BLaER1 treated with 17β-estradiol and CSF1 and Interleukin-3, amounts not matched to agents 10 nM and 100 nM (cell line): ENCODE results near the gene RGS6.

Experiments
- H3K27ac ChIP-seq, 11 experiments: shearing (Covaris generic); formaldehyde crosslinking; 2 replicates each; pipeline ENCODE4 v1.8.1; 2022
- H3K27me3 ChIP-seq, 11 experiments: shearing (Covaris generic); formaldehyde crosslinking; 2 replicates each; pipeline ENCODE4 v1.8.1; 2022
- H3K36me3 ChIP-seq, 11 experiments: shearing (Covaris generic); formaldehyde crosslinking; 2 replicates each; pipeline ENCODE4 v1.8.1; 2022
- H3K4me1 ChIP-seq, 10 experiments: shearing (Covaris generic); formaldehyde crosslinking; 2 replicates each; pipeline ENCODE4 v1.8.1; 2022
- H3K4me2 ChIP-seq, 11 experiments: shearing (Covaris generic); formaldehyde crosslinking; 2 replicates each; pipeline ENCODE4 v1.8.1; 2022
- H3K4me3 ChIP-seq, 10 experiments: shearing (Covaris generic); formaldehyde crosslinking; 2 replicates each; pipeline ENCODE4 v1.8.1; 2022
- H3K9ac ChIP-seq, 11 experiments: shearing (Covaris generic); formaldehyde crosslinking; 2 replicates each; pipeline ENCODE4 v1.8.1; 2022
- H3K9me3 ChIP-seq, 11 experiments: shearing (Covaris generic); formaldehyde crosslinking; replicated peaks in 1 of 11; 2 replicates each; pipeline ENCODE4 v1.8.1; 2022
- H4K20me1 ChIP-seq, 11 experiments: shearing (Covaris generic); formaldehyde crosslinking; 2 replicates each; pipeline ENCODE4 v1.8.1; 2022
- Cebpa-rat ChIP-seq, 11 experiments: shearing (Covaris generic); IDR thresholded peaks; 2 replicates each; pipeline ENCODE4 v1.8.1; 2022

RGS6 gene

GRCh38 chr14:72075649-72076334 lies 143.6 kb downstream of the RGS6 start:
- Histone ChIP-seq H3K4me3 (no peak overlapping the region), H3K4me2 (no peak overlapping the region), H3K9me3 (no peaks in the 10 kb centered on the region; a peak in 1 of 22 replicates), H3K27ac (no peak overlapping the region), H3K9ac (no peak overlapping the region), H3K4me1 (no peaks in the 10 kb centered on the region), H4K20me1 (no peaks in the 10 kb centered on the region; a peak in 1 of 22 replicates), H3K27me3 (no peaks in the 10 kb centered on the region), H3K36me3 (no peaks in the 10 kb centered on the region)
- no peak for TF ChIP-seq Cebpa-rat (IDR thresholded peaks at IDR 0.05)

GRCh38 chr14:72081137-72081536 lies 148.9 kb downstream of the RGS6 start:
- Histone ChIP-seq H4K20me1 (no peaks in the 10 kb centered on the region), H3K27me3 (no peaks in the 10 kb centered on the region), H3K4me3 (no peak overlapping the region), H3K4me2 (no peak overlapping the region), H3K27ac (no peak overlapping the region), H3K9me3 (no peaks in the 10 kb centered on the region; a peak in 1 of 22 replicates), H3K4me1 (no peaks in the 10 kb centered on the region), H3K9ac (no peak overlapping the region), H3K36me3 (no peaks in the 10 kb centered on the region)
- no peak for TF ChIP-seq Cebpa-rat (IDR thresholded peaks at IDR 0.05)

- Histone ChIP-seq H3K27me3 (no peaks in the 10 kb centered on the region), H3K4me1 (no peaks in the 10 kb centered on the region), H3K4me2 (no peak overlapping the region), H3K4me3 (no peak overlapping the region), H3K9ac (no peak overlapping the region), H3K27ac (no peak overlapping the region), H3K9me3 (no peaks in the 10 kb centered on the region; a peak in 1 of 22 replicates), H3K36me3 (no peaks in the 10 kb centered on the region), H4K20me1 (no peaks in the 10 kb centered on the region)
- TF ChIP-seq Cebpa-rat (IDR thresholded peaks at IDR 0.05) = no peak
Observed at GRCh38 chr14:72084935-72085334, 152.7 kb downstream of the RGS6 start.

- no peak for TF ChIP-seq Cebpa-rat (IDR thresholded peaks at IDR 0.05)
- Histone ChIP-seq H4K20me1 (no peaks in the 10 kb centered on the region), H3K9ac (no peak overlapping the region), H3K27me3 (no peaks in the 10 kb centered on the region), H3K4me2 (no peak overlapping the region), H3K36me3 (no peaks in the 10 kb centered on the region), H3K4me1 (no peaks in the 10 kb centered on the region), H3K9me3 (no peaks in the 10 kb centered on the region), H3K27ac (no peak overlapping the region), H3K4me3 (no peak overlapping the region)
Observed at GRCh38 chr14:72089625-72090024, 157.4 kb downstream of the RGS6 start.

- no peak for TF ChIP-seq Cebpa-rat (IDR thresholded peaks at IDR 0.05)
- Histone ChIP-seq H3K4me1 (peaks cover 0 to 9% (median 3%) of the 10 kb centered on the region in 10 experiments; a peak in 8 of 20 replicates), H3K27ac (no peak overlapping the region), H3K27me3 (no peaks in the 10 kb centered on the region), H3K9me3 (no peaks in the 10 kb centered on the region), H3K36me3 (no peaks in the 10 kb centered on the region), H3K4me3 (no peak overlapping the region), H3K4me2 (no peak overlapping the region), H4K20me1 (no peaks in the 10 kb centered on the region), H3K9ac (no peak overlapping the region)
Observed at GRCh38 chr14:72094844-72095582, 162.8 kb downstream of the RGS6 start.

GRCh38 chr14:72097173-72097783 lies 165.0 kb downstream of the RGS6 start:
- H3K9ac ChIP-seq = no peak overlapping the region
- peaks cover 0 to 9% (median 3%) of the 10 kb centered on the region in 10 experiments; a peak in 8 of 20 replicates for H3K4me1 ChIP-seq
- peak overlapping the region in 6 of 11 experiments; percentile 28 to 48 (median 40); a peak in 8 of 22 replicates for H3K4me2 ChIP-seq
- no peak overlapping the region for H3K4me3 ChIP-seq
- no peaks in the 10 kb centered on the region for H3K36me3 ChIP-seq
- no peak overlapping the region for H3K27ac ChIP-seq
- TF ChIP-seq Cebpa-rat (IDR thresholded peaks at IDR 0.05) = no peak
- no peaks in the 10 kb centered on the region for H3K27me3 ChIP-seq
- H4K20me1 ChIP-seq = no peaks in the 10 kb centered on the region
- no peaks in the 10 kb centered on the region for H3K9me3 ChIP-seq

- H3K9ac ChIP-seq = no peak overlapping the region
- H3K4me2 ChIP-seq = no peak overlapping the region
- no peak overlapping the region for H3K4me3 ChIP-seq
- no peaks in the 10 kb centered on the region for H3K27me3 ChIP-seq
- H3K27ac ChIP-seq = no peak overlapping the region
- H4K20me1 ChIP-seq = no peaks in the 10 kb centered on the region
- no peaks in the 10 kb centered on the region for H3K36me3 ChIP-seq
- H3K4me1 ChIP-seq = peaks cover 0 to 9% (median 3%) of the 10 kb centered on the region in 10 experiments; a peak in 8 of 20 replicates
- H3K9me3 ChIP-seq = no peaks in the 10 kb centered on the region
- TF ChIP-seq Cebpa-rat (IDR thresholded peaks at IDR 0.05) = no peak
Observed at GRCh38 chr14:72098210-72098609, 166.0 kb downstream of the RGS6 start.

GRCh38 chr14:72099566-72099965 lies 167.3 kb downstream of the RGS6 start:
- Histone ChIP-seq H3K4me3 (no peak overlapping the region), H3K27me3 (no peaks in the 10 kb centered on the region)

GRCh38 chr14:72104011-72104613 lies 171.9 kb downstream of the RGS6 start:
- no peaks in the 10 kb centered on the region for H3K27me3 ChIP-seq
- no peak overlapping the region for H3K27ac ChIP-seq
- H3K36me3 ChIP-seq = no peaks in the 10 kb centered on the region
- H3K9ac ChIP-seq = no peak overlapping the region
- no peak for TF ChIP-seq Cebpa-rat (IDR thresholded peaks at IDR 0.05)
- no peaks in the 10 kb centered on the region for H4K20me1 ChIP-seq
- 0 out of 22 replicates have a peak, but pooled peaks cover 0 to 11% (median 0%) of the 10 kb centered on the region in 11 experiments for H3K9me3 ChIP-seq
- no peaks in the 10 kb centered on the region for H3K4me1 ChIP-seq
- no peak overlapping the region for H3K4me2 ChIP-seq
- H3K4me3 ChIP-seq = no peak overlapping the region

More at GRCh38 chr14:72099566-72099965, 167.3 kb downstream of the RGS6 start:
- Histone ChIP-seq H4K20me1 (no peaks in the 10 kb centered on the region), H3K9ac (no peak overlapping the region), H3K36me3 (no peaks in the 10 kb centered on the region), H3K4me2 (no peak overlapping the region), H3K4me1 (peaks cover 0 to 9% (median 3%) of the 10 kb centered on the region in 10 experiments; a peak in 8 of 20 replicates), H3K27ac (no peak overlapping the region), H3K9me3 (no peaks in the 10 kb centered on the region)
- TF ChIP-seq Cebpa-rat (IDR thresholded peaks at IDR 0.05) = no peak
